ENCODE results near the gene GNAI3. TPM values are rescaled to one million over a fixed set of nuclear protein-coding genes. Genes with fewer than 3 reads are reported as not detected.

Gene GNAI3
- total and polyA plus RNA-seq, 12 donors: 1.6 to 3.6 (median 2.7) TPM

GRCh38 chr1:109500941-109501381, 47.5 kb upstream of the GNAI3 start:
- no peaks in the 10 kb centered on the region for H3K9me3 ChIP-seq
- no peak overlapping the region for H3K4me3 ChIP-seq
- no peaks in the 10 kb centered on the region for H3K27me3 ChIP-seq
- H3K27ac ChIP-seq: peak overlapping the region in 1 of 10 donors; percentile 71
- peaks cover 0 to 31% (median 4%) of the 10 kb centered on the region in 9 donors for H3K4me1 ChIP-seq
- no peak for TF ChIP-seq CTCF (IDR thresholded peaks at IDR 0.05)
- 45 to 64% methylated on average over 5 of the region's 5 CpGs for WGBS, 2 donors
- intact Hi-C loops (cut with DNase I): no loop called here
- peaks cover 0 to 75% (median 8%) of the 10 kb centered on the region in 9 donors for H3K36me3 ChIP-seq
- DNase-seq (no peak), ATAC-seq (no peak)

GRCh38 chr1:109501644-109502363, 46.6 kb upstream of the GNAI3 start:
- Histone ChIP-seq H3K4me1 (peaks cover 0 to 31% (median 4%) of the 10 kb centered on the region in 9 donors), H3K4me3 (no peak overlapping the region), H3K27me3 (no peaks in the 10 kb centered on the region), H3K27ac (peak overlapping the region in 1 of 10 donors; percentile 71), H3K9me3 (no peaks in the 10 kb centered on the region), H3K36me3 (peaks cover 0 to 66% (median 4%) of the 10 kb centered on the region in 9 donors)
- TF ChIP-seq CTCF (IDR thresholded peaks at IDR 0.05): no peak
- ATAC-seq: no peak
- DNase-seq: no peak
- WGBS, 2 donors: 80% methylated on average over 5 of the region's 5 CpGs
- intact Hi-C loops (cut with DNase I): no loop called here

- WGBS, 2 donors: 85 to 89% methylated on average over 3 of the region's 3 CpGs
- Histone ChIP-seq H3K9me3 (no peaks in the 10 kb centered on the region), H3K4me1 (peaks cover 0 to 31% (median 4%) of the 10 kb centered on the region in 9 donors), H3K36me3 (peaks cover 0 to 60% (median 2%) of the 10 kb centered on the region in 9 donors), H3K27ac (peak overlapping the region in 1 of 10 donors; percentile 71), H3K27me3 (no peaks in the 10 kb centered on the region), H3K4me3 (no peak overlapping the region)
- no peak for ATAC-seq
- intact Hi-C loops (cut with DNase I): no loop called here
- no peak for DNase-seq
- TF ChIP-seq CTCF (IDR thresholded peaks at IDR 0.05): no peak
Measured at GRCh38 chr1:109502364-109502851, 46.0 kb upstream of the GNAI3 start.

DNA sequence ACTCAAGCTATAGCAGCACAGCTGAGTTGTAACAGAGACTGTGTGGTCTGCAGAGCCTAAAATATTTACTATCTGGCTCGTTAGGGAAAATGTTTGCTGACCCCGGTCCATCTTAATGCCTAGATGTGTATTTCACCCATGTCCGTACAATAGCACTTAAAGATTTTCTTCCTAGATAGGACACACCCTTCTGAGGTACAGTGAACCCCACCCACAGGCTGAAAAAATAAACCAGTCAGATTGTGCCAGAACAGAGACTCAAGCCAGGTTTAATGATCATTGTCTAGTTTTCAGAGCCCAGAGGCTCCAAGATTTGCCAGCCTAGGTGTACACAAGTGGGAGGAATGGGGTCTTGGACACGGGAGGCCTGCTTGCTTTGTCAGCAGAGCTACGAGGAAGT, 44.5 kb upstream of the GNAI3 start:
- Histone ChIP-seq H3K36me3 (peaks cover 0 to 52% (median 5%) of the 10 kb centered on the region in 9 donors), H3K4me3 (no peak overlapping the region), H3K27ac (peak overlapping the region in 1 of 10 donors; percentile 55), H3K9me3 (no peaks in the 10 kb centered on the region), H3K4me1 (peaks cover 0 to 32% (median 7%) of the 10 kb centered on the region in 9 donors), H3K27me3 (no peaks in the 10 kb centered on the region)
- no peak for TF ChIP-seq CTCF (IDR thresholded peaks at IDR 0.05)
- intact Hi-C loops (cut with DNase I): no loop called here
- no peak for DNase-seq
- WGBS, 2 donors: 69 to 80% methylated on average over 5 of the region's 5 CpGs
- no peak for ATAC-seq
